Testis (tissue), 2 donors: ENCODE measurements around the gene EEF1A2.

Source experiments
- CTCF ChIP-seq, 3 experiments: fragments of 450-650 bp in 2 of 3; fragments of 200-600 bp in 1 of 3; sonication (generic) in 1 of 3; IDR thresholded peaks; one replicate each; pipeline ENCODE4 v1.5.1; 2016 to 2019; ENCODE audit warnings: antibody characterized with exemption in 3 of 3, mild to moderate bottlenecking in 2 of 3, moderate library complexity in 1 of 3
- POLR2A ChIP-seq: fragments of 450-650 bp; IDR thresholded peaks from one replicate; pipeline ENCODE4 v1.6.1; 2017; ENCODE audit warnings: antibody characterized with exemption, mild to moderate bottlenecking, moderate library complexity

GRCh38 chr20:63509088-63509564 is 10.2 kb upstream of the EEF1A2 start:
- no peak for TF ChIP-seq POLR2A
- no peak for TF ChIP-seq CTCF (IDR thresholded peaks at IDR 0.05)
